Measurements from ENCODE around the gene SYNDIG1L. TPM values are rescaled to one million over a fixed set of nuclear protein-coding genes. Genes with fewer than 3 reads are reported as not detected.

The SYNDIG1L gene
- total and polyA plus RNA-seq, 10 of the 15 experiments (the other 5 are each of a cell fraction or from before 2014, with no cell fraction given), result 0.04 TPM; not detected in 9

DNA sequence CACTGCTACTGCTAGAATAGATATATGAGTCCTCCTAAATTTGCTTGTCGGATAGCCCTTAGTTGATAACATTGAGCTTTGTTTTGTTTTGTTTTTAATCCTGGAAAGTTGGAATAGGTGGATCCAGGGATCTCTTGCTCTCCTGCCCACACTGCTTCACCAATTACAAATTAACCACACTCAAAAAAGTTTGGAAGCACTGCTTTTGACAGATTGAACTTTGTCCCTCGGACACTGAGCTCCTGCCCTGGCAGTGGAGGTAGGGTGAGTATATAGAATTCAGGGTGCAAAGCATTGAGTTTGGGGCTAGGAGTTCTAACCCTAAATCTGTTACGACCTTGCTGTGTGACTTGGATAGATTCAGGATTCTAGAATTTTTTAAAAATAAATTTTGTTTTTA lies 15.1 kb upstream of the SYNDIG1L start:
- H3K36me3 ChIP-seq (ENCODE audit: control insufficient read depth in 2 of 2, insufficient read depth in 2 of 2, low read length in 1 of 2), result no peaks in the 10 kb centered on the region
- intact Hi-C loops (cut with micrococcal nuclease; ENCODE audit: unreplicated experiment), result no loop called here
- H2AFZ ChIP-seq (ENCODE audit: control insufficient read depth, low read depth, low read length), result no peak overlapping the region
- no peak for DNase-seq (ENCODE audit: low read depth, low spot score)
- TF ChIP-seq, protein P1, sequence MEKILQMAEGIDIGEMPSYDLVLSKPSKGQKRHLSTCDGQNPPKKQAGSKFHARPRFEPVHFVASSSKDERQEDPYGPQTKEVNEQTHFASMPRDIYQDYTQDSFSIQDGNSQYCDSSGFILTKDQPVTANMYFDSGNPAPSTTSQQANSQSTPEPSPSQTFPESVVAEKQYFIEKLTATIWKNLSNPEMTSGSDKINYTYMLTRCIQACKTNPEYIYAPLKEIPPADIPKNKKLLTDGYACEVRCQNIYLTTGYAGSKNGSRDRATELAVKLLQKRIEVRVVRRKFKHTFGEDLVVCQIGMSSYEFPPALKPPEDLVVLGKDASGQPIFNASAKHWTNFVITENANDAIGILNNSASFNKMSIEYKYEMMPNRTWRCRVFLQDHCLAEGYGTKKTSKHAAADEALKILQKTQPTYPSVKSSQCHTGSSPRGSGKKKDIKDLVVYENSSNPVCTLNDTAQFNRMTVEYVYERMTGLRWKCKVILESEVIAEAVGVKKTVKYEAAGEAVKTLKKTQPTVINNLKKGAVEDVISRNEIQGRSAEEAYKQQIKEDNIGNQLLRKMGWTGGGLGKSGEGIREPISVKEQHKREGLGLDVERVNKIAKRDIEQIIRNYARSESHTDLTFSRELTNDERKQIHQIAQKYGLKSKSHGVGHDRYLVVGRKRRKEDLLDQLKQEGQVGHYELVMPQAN (conservative IDR thresholded peaks at IDR 0.05), result no peak
- TF ChIP-seq KLF5 (IDR thresholded peaks at IDR 0.05; ENCODE audit: partially characterized antibody), result no peak
- no peak for TF ChIP-seq SRF (IDR thresholded peaks at IDR 0.05; ENCODE audit: low read depth in 2 of 2, low read length in 2 of 2)
- TF ChIP-seq, protein P2, sequence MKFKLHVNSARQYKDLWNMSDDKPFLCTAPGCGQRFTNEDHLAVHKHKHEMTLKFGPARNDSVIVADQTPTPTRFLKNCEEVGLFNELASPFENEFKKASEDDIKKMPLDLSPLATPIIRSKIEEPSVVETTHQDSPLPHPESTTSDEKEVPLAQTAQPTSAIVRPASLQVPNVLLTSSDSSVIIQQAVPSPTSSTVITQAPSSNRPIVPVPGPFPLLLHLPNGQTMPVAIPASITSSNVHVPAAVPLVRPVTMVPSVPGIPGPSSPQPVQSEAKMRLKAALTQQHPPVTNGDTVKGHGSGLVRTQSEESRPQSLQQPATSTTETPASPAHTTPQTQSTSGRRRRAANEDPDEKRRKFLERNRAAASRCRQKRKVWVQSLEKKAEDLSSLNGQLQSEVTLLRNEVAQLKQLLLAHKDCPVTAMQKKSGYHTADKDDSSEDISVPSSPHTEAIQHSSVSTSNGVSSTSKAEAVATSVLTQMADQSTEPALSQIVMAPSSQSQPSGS (IDR thresholded peaks at IDR 0.05; ENCODE audit: low read length), result no peak
- TF ChIP-seq NBN (IDR thresholded peaks at IDR 0.05), result no peak
- TF ChIP-seq EZH2 (IDR thresholded peaks at IDR 0.05; ENCODE audit: borderline replicate concordance, control insufficient read depth, low read depth, low read length), result no peak
- TF ChIP-seq, protein P3, sequence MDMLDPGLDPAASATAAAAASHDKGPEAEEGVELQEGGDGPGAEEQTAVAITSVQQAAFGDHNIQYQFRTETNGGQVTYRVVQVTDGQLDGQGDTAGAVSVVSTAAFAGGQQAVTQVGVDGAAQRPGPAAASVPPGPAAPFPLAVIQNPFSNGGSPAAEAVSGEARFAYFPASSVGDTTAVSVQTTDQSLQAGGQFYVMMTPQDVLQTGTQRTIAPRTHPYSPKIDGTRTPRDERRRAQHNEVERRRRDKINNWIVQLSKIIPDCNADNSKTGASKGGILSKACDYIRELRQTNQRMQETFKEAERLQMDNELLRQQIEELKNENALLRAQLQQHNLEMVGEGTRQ (IDR thresholded peaks at IDR 0.05; ENCODE audit: borderline replicate concordance, low read depth, low read length), result no peak
- TF ChIP-seq POLR2A (IDR thresholded peaks at IDR 0.05; ENCODE audit: low read depth, low read length), result no peak
- no peak for TF ChIP-seq HDGF (IDR thresholded peaks at IDR 0.05)
- no peak for TF ChIP-seq TAF1 (IDR thresholded peaks at IDR 0.05; ENCODE audit: borderline replicate concordance, low read depth, low read length)
- TF ChIP-seq, protein P4, sequence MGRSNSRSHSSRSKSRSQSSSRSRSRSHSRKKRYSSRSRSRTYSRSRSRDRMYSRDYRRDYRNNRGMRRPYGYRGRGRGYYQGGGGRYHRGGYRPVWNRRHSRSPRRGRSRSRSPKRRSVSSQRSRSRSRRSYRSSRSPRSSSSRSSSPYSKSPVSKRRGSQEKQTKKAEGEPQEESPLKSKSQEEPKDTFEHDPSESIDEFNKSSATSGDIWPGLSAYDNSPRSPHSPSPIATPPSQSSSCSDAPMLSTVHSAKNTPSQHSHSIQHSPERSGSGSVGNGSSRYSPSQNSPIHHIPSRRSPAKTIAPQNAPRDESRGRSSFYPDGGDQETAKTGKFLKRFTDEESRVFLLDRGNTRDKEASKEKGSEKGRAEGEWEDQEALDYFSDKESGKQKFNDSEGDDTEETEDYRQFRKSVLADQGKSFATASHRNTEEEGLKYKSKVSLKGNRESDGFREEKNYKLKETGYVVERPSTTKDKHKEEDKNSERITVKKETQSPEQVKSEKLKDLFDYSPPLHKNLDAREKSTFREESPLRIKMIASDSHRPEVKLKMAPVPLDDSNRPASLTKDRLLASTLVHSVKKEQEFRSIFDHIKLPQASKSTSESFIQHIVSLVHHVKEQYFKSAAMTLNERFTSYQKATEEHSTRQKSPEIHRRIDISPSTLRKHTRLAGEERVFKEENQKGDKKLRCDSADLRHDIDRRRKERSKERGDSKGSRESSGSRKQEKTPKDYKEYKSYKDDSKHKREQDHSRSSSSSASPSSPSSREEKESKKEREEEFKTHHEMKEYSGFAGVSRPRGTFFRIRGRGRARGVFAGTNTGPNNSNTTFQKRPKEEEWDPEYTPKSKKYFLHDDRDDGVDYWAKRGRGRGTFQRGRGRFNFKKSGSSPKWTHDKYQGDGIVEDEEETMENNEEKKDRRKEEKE (IDR thresholded peaks at IDR 0.05), result no peak
- TF ChIP-seq CREB1 (IDR thresholded peaks at IDR 0.05; ENCODE audit: low read depth), result no peak
- TF ChIP-seq ZNF217 (IDR thresholded peaks at IDR 0.05), result no peak
- TF ChIP-seq MYB (IDR thresholded peaks at IDR 0.05; ENCODE audit: borderline replicate concordance, low read depth, low read length), result no peak
- TF ChIP-seq CHD4 (IDR thresholded peaks at IDR 0.05), result no peak
- no peak for TF ChIP-seq BHLHE40 (IDR thresholded peaks at IDR 0.05; ENCODE audit: borderline replicate concordance in 1 of 2, low read depth in 2 of 2, low read length in 1 of 2)
- TF ChIP-seq SMARCA5 (IDR thresholded peaks at IDR 0.05), result no peak
- TF ChIP-seq ZNF24 (IDR thresholded peaks at IDR 0.05), result no peak
- no peak for TF ChIP-seq BRCA1 (IDR thresholded peaks at IDR 0.05; ENCODE audit: low read depth, low read length)
- H3K9me3 ChIP-seq (replicated peaks; ENCODE audit: control insufficient read depth, insufficient read depth, low read length), result no peaks in the 10 kb centered on the region
- H3K4me3 ChIP-seq, result no peak overlapping the region
- H3K27ac ChIP-seq (ENCODE audit: control insufficient read depth, insufficient read depth), result no peak overlapping the region
- ATAC-seq, result no peak
- no peaks in the 10 kb centered on the region for H3K79me2 ChIP-seq (ENCODE audit: control insufficient read depth, insufficient read depth, low read length)
- in situ Hi-C loops (cut with MboI), result no loop called here
- H4K20me1 ChIP-seq (ENCODE audit: control insufficient read depth, insufficient read depth), result no peaks in the 10 kb centered on the region
- RAD21 ChIA-PET (ENCODE audit: unreplicated experiment), result no interaction called here
- CTCF ChIA-PET, result no interaction called here
- WGBS (ENCODE audit: insufficient coverage, insufficient replicate concordance, low lambda C conversion rate, missing lambda C conversion rate), result 2% methylated on average over 3 of the region's 3 CpGs
- POLR2A ChIA-PET, result no interaction called here
- SMC1A ChIA-PET (ENCODE audit: uncharacterized antibody, unreplicated experiment), result no interaction called here
- no peaks in the 10 kb centered on the region; a peak in 2 of 4 replicates for H3K27me3 ChIP-seq (replicated peaks in 1 of 2; ENCODE audit: control insufficient read depth in 2 of 2, insufficient read depth in 2 of 2, low read length in 1 of 2)
- H3K4me1 ChIP-seq (ENCODE audit: control insufficient read depth, insufficient read depth, low read length), result no peaks in the 10 kb centered on the region
- BruUV-seq (replicated peaks), result no TSS peak
- no peak for FAIRE-seq
- no peak overlapping the region for H3K4me2 ChIP-seq (ENCODE audit: control insufficient read depth, insufficient read depth)
- no peak overlapping the region for H3K9ac ChIP-seq (ENCODE audit: control insufficient read depth, insufficient read depth, low read length)

Data from GM12878 (cell line).